Naive thymus-derived CD4-positive, alpha-beta T cell (primary cell): Measurements from ENCODE around the gene SLC4A3. TPM values are rescaled to one million over a fixed set of nuclear protein-coding genes. Genes with fewer than 3 reads are reported as not detected.

Experiments used
- ATAC-seq: fragments of 150-1000 bp; cut with Tn5 transposase; 2 replicates; pipeline ENCODE4 v1.10.0; 2021; ENCODE audit warnings: mild to moderate bottlenecking, moderate library complexity
- CTCF ChIA-PET: fragments of 350-600 bp; sonication (Branson Sonifier 250); formaldehyde crosslinking; loops from one replicate; lab custom pipeline; 2021; ENCODE audit warnings: antibody characterized with exemption; lab: Charles Lee
- POLR2A ChIA-PET: fragments of 350-600 bp; sonication (Branson Sonifier 250); formaldehyde crosslinking; loops from one replicate; lab custom pipeline; 2021; ENCODE audit warnings: antibody characterized with exemption, inconsistent platforms; lab: Charles Lee
- DNase-seq, 9 donors: peaks; one replicate each; pipeline versions ENCODE4 v3.0.0 to v3.0.0-alpha.2; 2020 to 2022; ENCODE audit warnings: mixed read lengths in 1 of 9
- H3K27ac ChIP-seq: one replicate; pipeline ENCODE4 v1.7.0; 2013; ENCODE audit warnings: mild to moderate bottlenecking, low read depth, low read length, moderate library complexity
- H3K27me3 ChIP-seq, 2 donors: one replicate each; pipeline ENCODE4 v1.7.0; 2013; ENCODE audit warnings: low read length in 2 of 2, mild to moderate bottlenecking in 2 of 2, moderate library complexity in 2 of 2; ENCODE audit not compliant: control insufficient read depth in 2 of 2, insufficient read depth in 2 of 2
- H3K36me3 ChIP-seq, 3 experiments: 1 replicate in 2 of 3; 2 replicates in 1 of 3; pipeline ENCODE4 v1.7.0; 2013; ENCODE audit warnings: low read length in 3 of 3, mild to moderate bottlenecking in 3 of 3, moderate library complexity in 1 of 3; ENCODE audit not compliant: insufficient read depth in 3 of 3, control insufficient read depth in 2 of 3
- H3K4me1 ChIP-seq, 2 donors: one replicate each; pipeline ENCODE4 v1.7.0; 2013; ENCODE audit warnings: low read length in 2 of 2, mild to moderate bottlenecking in 2 of 2, moderate library complexity in 1 of 2; ENCODE audit not compliant: control insufficient read depth in 2 of 2, insufficient read depth in 2 of 2
- H3K4me3 ChIP-seq: 2 replicates; pipeline ENCODE4 v1.7.0; 2013; ENCODE audit warnings: mild to moderate bottlenecking, low read length
- H3K9me3 ChIP-seq, 3 experiments: 1 replicate in 2 of 3; 2 replicates in 1 of 3; pipeline ENCODE4 v1.7.0; 2013; ENCODE audit warnings: low read length in 3 of 3; ENCODE audit not compliant: control insufficient read depth in 2 of 3
- H3K27ac Mint-ChIP-seq, 9 donors: one replicate each; pipeline ENCODE4 v1.8.0; 2020 to 2022; ENCODE audit warnings: mixed read lengths in 9 of 9, mild to moderate bottlenecking in 8 of 9, moderate library complexity in 5 of 9, inconsistent platforms in 2 of 9
- H3K27me3 Mint-ChIP-seq, 5 donors: one replicate each; pipeline ENCODE4 v1.8.0; 2021 to 2022; ENCODE audit warnings: mixed read lengths in 5 of 5, mild to moderate bottlenecking in 1 of 5
- H3K36me3 Mint-ChIP-seq, 5 donors: one replicate each; pipeline ENCODE4 v1.8.0; 2020 to 2022; ENCODE audit warnings: mixed read lengths in 5 of 5, mild to moderate bottlenecking in 3 of 5, inconsistent platforms in 1 of 5
- H3K4me1 Mint-ChIP-seq, 7 donors: one replicate each; pipeline ENCODE4 v1.8.0; 2020 to 2022; ENCODE audit warnings: mixed read lengths in 7 of 7, mild to moderate bottlenecking in 3 of 7, inconsistent platforms in 1 of 7
- H3K4me3 Mint-ChIP-seq, 10 donors: one replicate each; pipeline ENCODE4 v1.8.0; 2020 to 2022; ENCODE audit warnings: mild to moderate bottlenecking in 10 of 10, mixed read lengths in 10 of 10, moderate library complexity in 6 of 10, inconsistent platforms in 2 of 10
- H3K9me3 Mint-ChIP-seq, 11 donors: one replicate each; pipeline ENCODE4 v1.8.0; 2020 to 2022; ENCODE audit warnings: mixed read lengths in 11 of 11, mild to moderate bottlenecking in 4 of 11, inconsistent platforms in 1 of 11, moderate library complexity in 1 of 11
- intact Hi-C, 2 donors: fragments of 100-400 bp; cut with micrococcal nuclease; formaldehyde crosslinking; loops; one replicate each; pipeline ENCODE4 v1.15.1; 2023
- polyA plus RNA-seq, 2 donors: library from polyadenylated mRNA; unstranded; fragments of 300-500 nt; fragmentation: Illumina TruSeq; gene quantifications; one replicate each; pipeline ENCODE4 v1.2.3, GENCODE V29; 2021
- total RNA-seq, 6 experiments: library from RNA in 5 of 6; stranded (reverse) in 5 of 6; gene quantifications; 1 replicate in 5 of 6; 2 replicates in 1 of 6; pipeline ENCODE4 v1.2.3 and lab custom pipeline; 2021 to 2026

SLC4A3 gene
- total and polyA plus RNA-seq, 7 experiments from 2014 or later = 0.19 to 3.4 (median 0.34) TPM; not detected in 4

GRCh38 chr2:219605607-219605954 lies 21.8 kb upstream of the SLC4A3 start:
- H3K27me3 Mint-ChIP-seq = no peaks in the 10 kb centered on the region
- peaks cover 0 to 89% (median 6%) of the 10 kb centered on the region in 3 experiments for H3K36me3 ChIP-seq
- H3K9me3 Mint-ChIP-seq = no peaks in the 10 kb centered on the region
- ChIA-PET POLR2A (no interaction called here), CTCF (interaction anchor here (0.6 kb wide), 1 partner anchor 1203 kb away, joined by 4 read pairs; no protein-coding TSS in a partner anchor)
- H3K9me3 ChIP-seq = no peaks in the 10 kb centered on the region
- DNase-seq (no peak), ATAC-seq (no peak)
- peaks cover 0 to 4% (median 0%) of the 10 kb centered on the region in 7 donors for H3K4me1 Mint-ChIP-seq
- H3K4me1 ChIP-seq = no peaks in the 10 kb centered on the region
- no peak overlapping the region for H3K27ac Mint-ChIP-seq
- no peak overlapping the region for H3K4me3 Mint-ChIP-seq
- no peaks in the 10 kb centered on the region for H3K27me3 ChIP-seq
- no peak overlapping the region for H3K27ac ChIP-seq
- peaks cover 9 to 60% (median 32%) of the 10 kb centered on the region in 5 donors for H3K36me3 Mint-ChIP-seq
- H3K4me3 ChIP-seq = no peak overlapping the region
- intact Hi-C loops = no loop called here

GRCh38 chr2:219607931-219608330 lies 19.5 kb upstream of the SLC4A3 start:
- ChIA-PET CTCF (no interaction called here), POLR2A (no interaction called here)
- no peaks in the 10 kb centered on the region for H3K27me3 Mint-ChIP-seq
- no peak overlapping the region for H3K27ac Mint-ChIP-seq
- Histone ChIP-seq H3K27ac (no peak overlapping the region), H3K4me3 (no peak overlapping the region), H3K4me1 (peaks cover 4 to 5% of the 10 kb centered on the region in 2 donors), H3K36me3 (peaks cover 0 to 87% (median 6%) of the 10 kb centered on the region in 3 experiments), H3K27me3 (no peaks in the 10 kb centered on the region), H3K9me3 (no peaks in the 10 kb centered on the region)
- no peak overlapping the region for H3K4me3 Mint-ChIP-seq
- DNase-seq (no peak), ATAC-seq (no peak)
- peaks cover 7 to 17% (median 15%) of the 10 kb centered on the region in 7 donors for H3K4me1 Mint-ChIP-seq
- intact Hi-C loops = no loop called here
- H3K36me3 Mint-ChIP-seq = peaks cover 10 to 58% (median 25%) of the 10 kb centered on the region in 5 donors
- no peaks in the 10 kb centered on the region for H3K9me3 Mint-ChIP-seq

DNA sequence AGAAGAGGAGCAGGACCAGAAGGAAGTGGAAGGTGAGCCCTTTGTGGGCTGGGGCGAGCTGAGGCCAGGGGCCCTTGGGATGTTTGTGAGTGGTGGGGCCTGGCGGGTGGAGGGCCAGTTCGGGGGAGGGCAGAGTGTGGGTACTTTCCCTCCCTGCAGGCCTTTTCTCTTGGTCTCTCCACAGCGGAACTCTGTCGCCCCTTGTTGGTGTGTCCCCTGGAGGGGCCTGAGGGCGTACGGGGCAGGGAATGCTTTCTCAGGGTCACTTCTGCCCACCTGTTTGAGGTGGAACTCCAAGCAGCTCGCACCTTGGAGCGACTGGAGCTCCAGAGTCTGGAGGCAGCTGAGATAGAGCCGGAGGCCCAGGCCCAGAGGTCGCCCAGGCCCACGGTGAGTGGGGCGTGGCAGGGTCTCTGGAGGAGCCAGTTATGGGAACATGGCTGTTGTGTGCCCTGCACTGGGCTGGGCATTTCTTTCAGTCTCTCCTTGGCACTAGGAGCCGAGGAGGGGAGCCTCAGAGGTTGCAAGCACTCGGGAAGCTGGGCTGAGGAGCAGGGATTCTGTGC lies 18.9 kb upstream of the SLC4A3 start:
- peaks cover 0 to 84% (median 6%) of the 10 kb centered on the region in 3 experiments for H3K36me3 ChIP-seq
- Mint-ChIP-seq H3K9me3 (no peaks in the 10 kb centered on the region), H3K27ac (no peak overlapping the region), H3K36me3 (peaks cover 10 to 58% (median 25%) of the 10 kb centered on the region in 5 donors), H3K4me3 (no peak overlapping the region), H3K27me3 (no peaks in the 10 kb centered on the region), H3K4me1 (peaks cover 9 to 18% (median 17%) of the 10 kb centered on the region in 7 donors)
- intact Hi-C loops = no loop called here
- ATAC-seq (no peak), DNase-seq (no peak)
- H3K9me3 ChIP-seq = no peaks in the 10 kb centered on the region
- H3K27ac ChIP-seq = no peak overlapping the region
- H3K4me1 ChIP-seq = peaks cover 4 to 5% of the 10 kb centered on the region in 2 donors
- no peaks in the 10 kb centered on the region for H3K27me3 ChIP-seq
- CTCF ChIA-PET = no interaction called here
- POLR2A ChIA-PET = no interaction called here
- H3K4me3 ChIP-seq = no peak overlapping the region

DNA sequence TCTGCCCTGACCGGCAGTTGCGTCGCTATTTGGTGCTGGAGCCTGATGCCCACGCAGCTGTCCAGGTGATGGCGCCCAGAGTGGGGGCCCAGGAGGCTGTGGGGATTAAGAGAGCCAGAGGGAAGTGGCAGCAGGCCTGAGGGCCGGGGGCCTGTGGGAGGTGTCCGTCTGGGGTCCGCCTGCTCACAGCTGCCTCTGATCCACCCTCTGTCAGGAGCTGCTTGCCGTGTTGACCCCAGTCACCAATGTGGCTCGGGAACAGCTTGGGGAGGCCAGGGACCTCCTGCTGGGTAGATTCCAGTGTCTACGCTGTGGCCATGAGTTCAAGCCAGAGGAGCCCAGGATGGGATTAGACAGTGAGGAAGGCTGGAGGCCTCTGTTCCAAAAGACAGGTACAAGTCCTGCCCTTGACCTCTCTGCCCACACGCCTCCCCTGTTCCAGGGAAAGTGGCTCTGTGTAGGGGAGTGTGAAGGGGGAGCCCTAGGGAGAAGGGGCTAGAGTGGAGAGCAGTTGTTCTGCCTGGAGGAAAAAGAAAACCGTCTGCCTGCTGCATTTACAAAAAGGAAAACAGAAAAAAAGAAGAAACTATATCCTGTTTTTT lies 18.2 kb upstream of the SLC4A3 start:
- peaks cover 0 to 77% (median 0%) of the 10 kb centered on the region in 3 experiments for H3K36me3 ChIP-seq
- intact Hi-C loops = no loop called here
- ATAC-seq = no peak
- ChIA-PET POLR2A (no interaction called here), CTCF (no interaction called here)
- Mint-ChIP-seq H3K27ac (no peak overlapping the region), H3K4me3 (no peak overlapping the region), H3K9me3 (no peaks in the 10 kb centered on the region), H3K27me3 (no peaks in the 10 kb centered on the region), H3K36me3 (peaks cover 10 to 51% (median 18%) of the 10 kb centered on the region in 5 donors), H3K4me1 (peaks cover 9 to 18% (median 17%) of the 10 kb centered on the region in 7 donors)
- H3K9me3 ChIP-seq = no peaks in the 10 kb centered on the region
- H3K4me3 ChIP-seq = no peak overlapping the region
- H3K27me3 ChIP-seq = no peaks in the 10 kb centered on the region
- no peak for DNase-seq
- H3K27ac ChIP-seq = no peak overlapping the region
- peaks cover 4 to 5% of the 10 kb centered on the region in 2 donors for H3K4me1 ChIP-seq

GRCh38 chr2:219611306-219611705 lies 16.1 kb upstream of the SLC4A3 start:
- Mint-ChIP-seq H3K36me3 (peaks cover 10 to 50% (median 20%) of the 10 kb centered on the region in 5 donors), H3K27me3 (no peaks in the 10 kb centered on the region), H3K4me1 (peaks cover 9 to 20% (median 17%) of the 10 kb centered on the region in 7 donors), H3K9me3 (no peaks in the 10 kb centered on the region), H3K4me3 (peak overlapping the region in 3 of 10 donors; percentile 17 to 63 (median 32)), H3K27ac (peak overlapping the region in 2 of 9 donors; percentile 39 to 60)
- intact Hi-C loops = no loop called here
- CTCF ChIA-PET = no interaction called here
- H3K4me3 ChIP-seq = no peak overlapping the region
- DNase-seq = no peak
- H3K4me1 ChIP-seq = peaks cover 4 to 5% of the 10 kb centered on the region in 2 donors
- ATAC-seq = no peak
- no peaks in the 10 kb centered on the region for H3K9me3 ChIP-seq
- POLR2A ChIA-PET = interaction anchor here (1.4 kb wide), 1 partner anchor 11 kb away, joined by 4 read pairs; no protein-coding TSS in a partner anchor
- H3K27ac ChIP-seq = no peak overlapping the region
- no peaks in the 10 kb centered on the region for H3K27me3 ChIP-seq
- peaks cover 0 to 77% (median 0%) of the 10 kb centered on the region in 3 experiments for H3K36me3 ChIP-seq

- H3K36me3 ChIP-seq = peaks cover 0 to 74% (median 0%) of the 10 kb centered on the region in 3 experiments
- H3K27me3 ChIP-seq = no peaks in the 10 kb centered on the region
- no peaks in the 10 kb centered on the region for H3K9me3 ChIP-seq
- ChIA-PET CTCF (no interaction called here), POLR2A (interaction anchor here (1.4 kb wide), 1 partner anchor 11 kb away, joined by 4 read pairs; no protein-coding TSS in a partner anchor)
- intact Hi-C loops = no loop called here
- H3K27ac ChIP-seq = no peak overlapping the region
- DNase-seq (no peak), ATAC-seq (no peak)
- H3K27ac Mint-ChIP-seq = peak overlapping the region in 5 of 9 donors; percentile 25 to 96 (median 57)
- peaks cover 9 to 20% (median 17%) of the 10 kb centered on the region in 7 donors for H3K4me1 Mint-ChIP-seq
- H3K4me1 ChIP-seq = peaks cover 4 to 5% of the 10 kb centered on the region in 2 donors
- H3K4me3 Mint-ChIP-seq = peak overlapping the region in 6 of 10 donors; percentile 14 to 65 (median 46)
- H3K4me3 ChIP-seq = no peak overlapping the region
- H3K27me3 Mint-ChIP-seq = no peaks in the 10 kb centered on the region
- no peaks in the 10 kb centered on the region for H3K9me3 Mint-ChIP-seq
- peaks cover 10 to 47% (median 15%) of the 10 kb centered on the region in 5 donors for H3K36me3 Mint-ChIP-seq
Observed at GRCh38 chr2:219611866-219612576, 15.4 kb upstream of the SLC4A3 start.
